GM12874 (cell line): ENCODE data around the gene GPR137.

Experiments
- TF ChIP-seq, protein P1 (sequence below): IDR thresholded peaks from 2 replicates; pipeline ENCODE4 v1.5.1; 2011; ENCODE audit warnings: low read depth, mild to moderate bottlenecking, control low read depth, low read length, moderate library complexity; ENCODE audit not compliant: insufficient read depth

GPR137 gene

DNA sequence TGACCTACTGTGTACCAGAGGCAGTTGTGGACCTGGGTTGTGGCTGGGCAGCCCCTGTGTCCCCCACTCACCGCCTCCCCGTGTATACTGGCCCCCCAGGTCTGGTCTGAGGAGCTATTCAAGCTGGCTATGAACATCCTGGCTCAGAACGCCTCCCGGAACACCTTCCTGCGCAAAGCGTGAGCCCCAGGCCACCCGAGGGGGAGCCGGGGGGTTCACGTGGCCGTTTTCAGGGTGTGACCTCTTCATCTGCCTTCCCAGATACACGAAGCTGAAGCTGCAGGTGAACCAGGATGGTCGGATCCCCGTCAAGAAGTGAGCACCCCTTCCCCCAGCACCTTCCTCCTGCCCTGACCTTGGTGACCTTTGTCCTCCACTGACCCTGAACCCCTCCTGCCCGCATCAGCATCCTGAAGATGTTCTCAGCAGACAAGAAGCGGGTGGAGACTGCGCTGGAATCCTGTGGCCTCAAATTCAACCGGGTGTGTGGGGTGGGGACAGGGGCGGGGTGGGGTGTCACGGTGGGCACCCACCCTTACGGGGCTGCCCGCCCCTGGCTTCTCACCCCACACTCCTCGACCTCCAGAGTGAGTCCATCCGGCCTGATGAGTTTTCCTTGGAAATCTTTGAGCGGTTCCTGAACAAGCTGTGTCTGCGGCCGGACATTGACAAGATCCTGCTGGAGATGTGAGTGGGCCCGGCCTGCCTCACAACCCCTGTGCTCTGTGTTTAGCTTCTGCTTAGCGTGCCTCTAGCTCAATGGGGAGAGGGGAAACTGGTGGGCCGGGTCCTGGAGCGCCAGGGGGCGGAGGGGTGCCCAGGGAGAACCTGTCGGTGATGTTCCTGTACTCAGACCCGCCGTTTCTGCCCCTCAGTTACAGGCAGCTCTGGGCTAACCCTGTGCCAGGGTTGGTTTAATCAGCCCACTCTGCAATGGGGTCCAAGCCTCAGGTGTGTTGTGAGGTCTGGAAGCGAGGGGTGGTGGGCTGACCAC lies 30.2 kb upstream of the GPR137 start:
- TF ChIP-seq, protein P1, sequence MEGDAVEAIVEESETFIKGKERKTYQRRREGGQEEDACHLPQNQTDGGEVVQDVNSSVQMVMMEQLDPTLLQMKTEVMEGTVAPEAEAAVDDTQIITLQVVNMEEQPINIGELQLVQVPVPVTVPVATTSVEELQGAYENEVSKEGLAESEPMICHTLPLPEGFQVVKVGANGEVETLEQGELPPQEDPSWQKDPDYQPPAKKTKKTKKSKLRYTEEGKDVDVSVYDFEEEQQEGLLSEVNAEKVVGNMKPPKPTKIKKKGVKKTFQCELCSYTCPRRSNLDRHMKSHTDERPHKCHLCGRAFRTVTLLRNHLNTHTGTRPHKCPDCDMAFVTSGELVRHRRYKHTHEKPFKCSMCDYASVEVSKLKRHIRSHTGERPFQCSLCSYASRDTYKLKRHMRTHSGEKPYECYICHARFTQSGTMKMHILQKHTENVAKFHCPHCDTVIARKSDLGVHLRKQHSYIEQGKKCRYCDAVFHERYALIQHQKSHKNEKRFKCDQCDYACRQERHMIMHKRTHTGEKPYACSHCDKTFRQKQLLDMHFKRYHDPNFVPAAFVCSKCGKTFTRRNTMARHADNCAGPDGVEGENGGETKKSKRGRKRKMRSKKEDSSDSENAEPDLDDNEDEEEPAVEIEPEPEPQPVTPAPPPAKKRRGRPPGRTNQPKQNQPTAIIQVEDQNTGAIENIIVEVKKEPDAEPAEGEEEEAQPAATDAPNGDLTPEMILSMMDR = no peak

DNA sequence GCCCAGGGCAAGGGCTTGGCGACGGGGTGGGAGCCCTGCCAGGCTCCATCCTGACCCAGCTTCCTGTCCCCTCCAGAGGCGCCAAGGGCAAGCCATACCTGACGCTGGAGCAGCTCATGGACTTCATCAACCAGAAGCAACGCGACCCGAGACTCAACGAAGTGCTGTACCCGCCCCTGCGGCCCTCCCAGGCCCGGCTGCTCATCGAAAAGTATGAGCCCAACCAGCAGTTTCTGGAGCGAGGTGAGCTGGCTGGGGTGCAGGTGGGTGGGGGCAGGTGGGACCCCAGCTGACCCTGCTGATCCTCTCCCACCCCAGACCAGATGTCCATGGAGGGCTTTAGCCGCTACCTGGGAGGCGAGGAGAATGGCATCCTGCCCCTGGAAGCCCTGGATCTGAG lies 29.3 kb upstream of the GPR137 start:
- TF ChIP-seq, protein P1 = no peak

DNA sequence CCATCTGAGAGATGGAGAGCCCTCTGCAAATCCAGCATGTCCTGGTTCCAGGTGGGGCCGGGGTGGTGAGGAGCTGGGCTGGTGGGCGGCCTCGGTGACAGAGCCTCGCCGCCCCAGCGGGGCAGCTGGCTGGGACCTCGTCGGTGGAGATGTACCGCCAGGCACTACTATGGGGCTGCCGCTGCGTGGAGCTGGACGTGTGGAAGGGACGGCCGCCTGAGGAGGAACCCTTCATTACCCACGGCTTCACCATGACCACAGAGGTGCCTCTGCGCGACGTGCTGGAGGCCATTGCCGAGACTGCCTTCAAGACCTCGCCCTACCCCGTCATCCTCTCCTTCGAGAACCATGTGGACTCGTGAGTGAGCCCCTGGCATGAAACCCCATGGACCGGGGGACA lies 27.3 kb upstream of the GPR137 start:
- TF ChIP-seq, protein P1 = no peak

DNA sequence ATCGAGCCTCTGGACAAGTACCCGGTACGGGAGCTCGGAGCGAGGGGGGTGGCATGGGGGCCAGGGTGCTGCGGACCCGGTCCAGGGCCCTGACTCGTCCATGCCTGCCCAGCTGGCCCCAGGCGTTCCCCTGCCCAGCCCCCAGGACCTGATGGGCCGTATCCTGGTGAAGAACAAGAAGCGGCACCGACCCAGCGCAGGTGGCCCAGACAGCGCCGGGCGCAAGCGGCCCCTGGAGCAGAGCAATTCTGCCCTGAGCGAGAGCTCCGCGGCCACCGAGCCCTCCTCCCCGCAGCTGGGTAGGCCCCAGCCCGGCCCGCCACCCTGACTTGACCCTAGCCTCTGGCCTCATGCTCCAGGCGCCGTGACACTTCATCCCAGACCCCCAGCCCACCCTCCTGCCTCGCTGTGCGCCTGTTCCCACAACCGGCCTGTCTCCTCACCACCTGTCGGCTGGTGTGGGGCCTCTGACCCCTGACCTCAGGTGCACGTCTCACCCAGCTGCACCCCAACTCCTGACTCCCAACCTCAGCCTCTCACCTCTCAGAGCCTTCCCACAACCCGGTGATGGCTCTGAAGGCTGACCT lies 26.6 kb upstream of the GPR137 start:
- TF ChIP-seq, protein P1 = no peak

DNA sequence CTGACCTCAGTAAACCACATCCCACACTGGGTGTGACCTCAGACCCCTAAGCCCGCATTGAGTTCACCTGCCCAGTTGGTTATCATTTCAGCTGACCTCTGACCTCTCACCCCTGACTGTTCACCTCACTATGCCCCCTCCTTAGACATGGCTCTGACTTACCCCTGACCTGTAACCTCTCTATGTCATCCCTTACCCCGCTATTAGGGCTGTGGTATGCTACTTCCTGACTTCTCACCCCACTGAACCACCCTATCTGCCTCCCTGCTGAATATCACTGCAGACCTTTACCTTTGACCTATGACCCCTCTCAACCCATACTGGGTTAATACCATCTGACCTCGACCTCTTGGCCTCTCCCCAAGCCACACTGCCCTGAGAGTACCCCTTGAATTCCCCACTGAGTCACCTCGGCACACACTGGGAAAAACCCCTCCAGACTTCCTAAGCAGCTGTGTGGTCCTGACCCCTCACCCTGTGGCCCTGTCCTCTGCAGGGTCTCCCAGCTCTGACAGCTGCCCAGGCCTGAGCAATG lies 26.0 kb upstream of the GPR137 start:
- TF ChIP-seq, protein P1 = no peak

DNA sequence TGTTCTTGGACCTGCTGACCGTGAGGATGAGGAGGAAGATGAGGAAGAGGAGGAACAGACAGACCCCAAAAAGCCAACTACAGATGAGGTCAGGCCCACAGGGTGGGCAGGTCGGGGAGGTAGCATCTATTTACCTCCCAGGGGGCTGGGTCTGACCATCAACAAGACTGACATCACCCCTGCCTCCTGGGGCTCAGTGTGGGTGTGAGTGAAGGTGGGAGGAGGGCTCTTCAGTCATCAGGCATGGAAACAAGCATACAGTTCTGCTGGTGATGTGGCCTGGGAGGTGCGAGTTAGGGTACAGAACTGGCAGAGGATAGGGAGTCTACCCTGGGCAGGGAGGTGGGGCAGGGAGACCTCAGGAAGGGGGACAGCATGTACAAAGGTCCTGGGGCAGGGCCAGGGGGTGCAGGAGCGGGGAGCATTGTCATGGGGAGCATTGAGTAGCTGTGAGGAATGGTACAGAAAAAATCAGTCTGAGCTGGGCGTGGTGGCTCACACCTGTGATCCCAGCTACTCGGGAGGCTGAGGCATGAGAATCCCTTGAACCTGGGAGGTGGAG lies 25.4 kb upstream of the GPR137 start:
- TF ChIP-seq, protein P1 = no peak

DNA sequence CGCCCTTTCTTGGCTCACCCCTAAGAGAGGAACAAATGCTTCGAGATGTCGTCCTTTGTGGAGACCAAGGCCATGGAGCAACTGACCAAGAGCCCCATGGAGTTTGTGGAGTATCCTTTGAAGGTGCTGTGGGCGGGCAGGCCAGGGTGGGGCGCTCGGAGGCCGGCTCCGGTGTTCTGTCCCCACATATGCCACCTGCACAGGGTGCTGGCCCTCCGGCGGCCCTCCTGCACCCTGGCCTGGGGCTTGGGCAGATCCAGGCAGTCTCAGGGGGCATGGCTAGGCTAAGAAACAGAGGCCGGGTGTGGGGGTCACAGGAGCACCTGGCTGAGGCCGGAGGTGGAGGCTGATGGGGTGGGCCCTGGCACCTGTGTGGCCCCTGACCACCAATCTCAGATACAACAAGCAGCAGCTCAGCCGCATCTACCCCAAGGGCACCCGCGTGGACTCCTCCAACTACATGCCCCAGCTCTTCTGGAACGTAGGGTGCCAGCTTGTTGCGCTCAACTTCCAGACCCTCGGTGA lies 24.0 kb upstream of the GPR137 start:
- TF ChIP-seq, protein P1 = no peak
